C1 segment of cervical spinal cord (tissue), 14 donors: ENCODE results near the gene TMEM179.
"Not testable (repeated sequence)": the region's sequence is repeated elsewhere in the genome, so short reads cannot be mapped to it uniquely, and the experiment has no call there.

Experiments
- DNase-seq, 14 donors: peaks; one replicate each; lab custom pipeline; 2025; lab: John Stamatoyannopoulos, UW

The TMEM179 gene

GRCh38 chr14:104604458-104605449 lies at the start of gene TMEM179:
TMEM179 (minus strand) TSS chr14:104604772; CDS start chr14:104604741, 31 bp downstream.
- DNase-seq = peak in 2 of 14 donors; percentile 41 to 50

- no peak for DNase-seq
Observed at GRCh38 chr14:104654119-104654518, 49.5 kb upstream of the TMEM179 start.

GRCh38 chr14:104653130-104653920 lies 48.8 kb upstream of the TMEM179 start:
- not testable (repeated sequence) for DNase-seq

GRCh38 chr14:104652386-104652785 lies 47.8 kb upstream of the TMEM179 start:
- DNase-seq = no peak

GRCh38 chr14:104651876-104652260 lies 47.3 kb upstream of the TMEM179 start:
- DNase-seq = no peak

GRCh38 chr14:104650981-104651875 lies 46.7 kb upstream of the TMEM179 start:
- DNase-seq = no peak

GRCh38 chr14:104650057-104650980 lies 45.7 kb upstream of the TMEM179 start:
- DNase-seq = peak in 9 of 14 donors; percentile 20 to 73 (median 45)

- DNase-seq = no peak
Observed at GRCh38 chr14:104647467-104648043, 43.0 kb upstream of the TMEM179 start.

GRCh38 chr14:104644656-104645378 lies 40.2 kb upstream of the TMEM179 start:
- DNase-seq = no peak

GRCh38 chr14:104644091-104644635 lies 39.6 kb upstream of the TMEM179 start:
- DNase-seq = no peak

- DNase-seq = no peak
Observed at GRCh38 chr14:104643306-104643705, 38.7 kb upstream of the TMEM179 start.

- DNase-seq = no peak
Observed at GRCh38 chr14:104642540-104642868, 37.9 kb upstream of the TMEM179 start.

- DNase-seq = no peak
Observed at GRCh38 chr14:104641753-104642539, 37.4 kb upstream of the TMEM179 start.

GRCh38 chr14:104640681-104641080 lies 36.1 kb upstream of the TMEM179 start:
- no peak for DNase-seq

GRCh38 chr14:104639885-104640548 lies 35.4 kb upstream of the TMEM179 start:
- peak in 10 of 14 donors; percentile 2 to 68 (median 28) for DNase-seq

GRCh38 chr14:104639471-104639870 lies 34.9 kb upstream of the TMEM179 start:
- no peak for DNase-seq

- no peak for DNase-seq
Observed at GRCh38 chr14:104638927-104639450, 34.4 kb upstream of the TMEM179 start.
